SK-N-SH (cell line): ENCODE results near the gene UQCRHL. TPM values are rescaled to one million over a fixed set of nuclear protein-coding genes. Genes with fewer than 3 reads are reported as not detected.

Experiments
- CTCF ChIA-PET: fragments of 300-600, 350-600 bp; formaldehyde crosslinking; extraction: SDS; loops from one replicate; lab custom pipeline; 2021; lab: Yijun Ruan, JAX
- POLR2A ChIA-PET: fragments of 350-600 bp; sonication (Branson Sonifier 250); formaldehyde crosslinking; extraction: SDS; loops from one replicate; lab custom pipeline; 2020; ENCODE audit warnings: antibody characterized with exemption, inconsistent platforms; lab: Yijun Ruan, JAX
- DNase-seq: peaks from one replicate; pipeline ENCODE4 v3.0.0; 2012
- H2AFZ ChIP-seq: fragments of 200-600 bp; sonication (generic); 2 replicates; pipeline ENCODE4 v1.8.1; 2016; ENCODE audit warnings: antibody characterized with exemption, mild to moderate bottlenecking, low read depth
- H3F3A ChIP-seq: fragments of 200-600 bp; sonication (generic); replicated peaks from 2 replicates; pipeline ENCODE3; 2016; ENCODE audit warnings: antibody characterized with exemption, mild to moderate bottlenecking; ENCODE audit not compliant: insufficient read depth
- H3K27ac ChIP-seq, 2 experiments: fragments of 200-500 bp in 1 of 2; fragments of 200-600 bp in 1 of 2; sonication (Bioruptor generic) in 1 of 2; sonication (generic), shearing (Covaris generic) in 1 of 2; 2 replicates each; pipeline versions ENCODE4 v1.5.1 to v1.6.1; 2014 to 2016; ENCODE audit warnings: low read depth in 2 of 2, inconsistent platforms in 1 of 2, low read length in 1 of 2, mild to moderate bottlenecking in 1 of 2, mixed read lengths in 1 of 2
- H3K27me3 ChIP-seq: fragments of 200-600 bp; sonication (generic), shearing (Covaris generic); 2 replicates; pipeline ENCODE4 v1.6.1; 2016; ENCODE audit warnings: mixed run types; ENCODE audit not compliant: insufficient read depth
- H3K36me3 ChIP-seq, 2 experiments: fragments of 200-500 bp in 1 of 2; fragments of 200-600 bp in 1 of 2; sonication (Bioruptor generic) in 1 of 2; sonication (generic) in 1 of 2; replicated peaks in 1 of 2; 2 replicates each; pipeline versions ENCODE3 to v1.5.1; 2014 to 2016; ENCODE audit warnings: low read length in 1 of 2, mild to moderate bottlenecking in 1 of 2; ENCODE audit not compliant: insufficient read depth in 2 of 2, control insufficient read depth in 1 of 2
- H3K4me1 ChIP-seq, 2 experiments: fragments of 200-500 bp in 1 of 2; fragments of 200-600 bp in 1 of 2; sonication (Bioruptor generic) in 1 of 2; sonication (generic), shearing (Covaris generic) in 1 of 2; 2 replicates each; pipeline versions ENCODE4 v1.5.1 to v1.6.1; 2014 to 2016; ENCODE audit warnings: low read depth in 1 of 2, low read length in 1 of 2, mixed run types in 1 of 2; ENCODE audit not compliant: insufficient read depth in 2 of 2, control insufficient read depth in 1 of 2
- H3K4me2 ChIP-seq: fragments of 200-600 bp; sonication (generic), shearing (Covaris generic); 2 replicates; pipeline ENCODE4 v1.6.1; 2017; ENCODE audit warnings: mixed run types
- H3K4me3 ChIP-seq, 2 experiments: fragments of 200-500 bp in 1 of 2; fragments of 200-600 bp in 1 of 2; sonication (Bioruptor generic) in 1 of 2; sonication (generic), shearing (Covaris generic) in 1 of 2; 2 replicates each; pipeline versions ENCODE4 v1.5.1 to v1.8.1; 2014 to 2016; ENCODE audit warnings: low read depth in 2 of 2, inconsistent platforms in 1 of 2, low read length in 1 of 2, mild to moderate bottlenecking in 1 of 2, mixed read lengths in 1 of 2, moderate library complexity in 1 of 2
- H3K79me2 ChIP-seq: fragments of 200-600 bp; sonication (generic); 2 replicates; pipeline ENCODE4 v1.8.1; 2017; ENCODE audit warnings: mild to moderate bottlenecking; ENCODE audit not compliant: insufficient read depth
- H3K9ac ChIP-seq: fragments of 200-600 bp; sonication (generic); 2 replicates; pipeline ENCODE4 v1.6.1; 2017; ENCODE audit warnings: mixed run types
- H3K9me2 ChIP-seq: fragments of 200-600 bp; sonication (generic); 2 replicates; pipeline ENCODE4 v1.6.1; 2017; ENCODE audit warnings: mixed run types
- H3K9me3 ChIP-seq: fragments of 200-600 bp; sonication (generic); 2 replicates; pipeline ENCODE4 v1.6.1; 2017; ENCODE audit warnings: mixed run types, mild to moderate bottlenecking, moderate library complexity
- H4K20me1 ChIP-seq: fragments of 200-600 bp; sonication (generic); 2 replicates; pipeline ENCODE4 v1.6.1; 2017; ENCODE audit warnings: mild to moderate bottlenecking, mixed run types; ENCODE audit not compliant: insufficient read depth
- CHD2 ChIP-seq: fragments of 150-350 bp; IDR thresholded peaks from 2 replicates; pipeline ENCODE4 v1.6.1; 2018; ENCODE audit warnings: low read length; ENCODE audit not compliant: partially characterized antibody
- ELF1 ChIP-seq: IDR thresholded peaks from 2 replicates; pipeline ENCODE4 v1.4.0; 2012
- EZH2phosphoT487 ChIP-seq: fragments of 200-600 bp; sonication (generic); IDR thresholded peaks from 2 replicates; pipeline ENCODE4 v1.6.1; 2017; ENCODE audit warnings: low read depth, mixed run types, mild to moderate bottlenecking, antibody characterized with exemption, moderate library complexity, borderline replicate concordance
- FOSL2 ChIP-seq: IDR thresholded peaks from 2 replicates; pipeline ENCODE4 v1.4.0; 2012; ENCODE audit warnings: low read depth, mild to moderate bottlenecking, moderate library complexity, borderline replicate concordance
- GABPA ChIP-seq: IDR thresholded peaks from 2 replicates; pipeline ENCODE4 v1.4.0; 2012; ENCODE audit warnings: low read depth, mild to moderate bottlenecking
- GATA2 ChIP-seq: sonication (generic); formaldehyde crosslinking; IDR thresholded peaks from 2 replicates; pipeline ENCODE4 v1.5.0; 2020; ENCODE audit warnings: mild to moderate bottlenecking, missing genetic modification reagents
- JUND ChIP-seq: IDR thresholded peaks from 2 replicates; pipeline ENCODE4 v1.4.0; 2012
- MXI1 ChIP-seq: IDR thresholded peaks from 2 replicates; pipeline ENCODE4 v1.6.1; 2012; ENCODE audit warnings: mild to moderate bottlenecking, low read depth, low read length, improper control_type of control experiment
- POLR2AphosphoS5 ChIP-seq: IDR thresholded peaks from 2 replicates; pipeline ENCODE4 v1.6.1; 2012; ENCODE audit warnings: low read depth, low read length
- RAD21 ChIP-seq: IDR thresholded peaks from 2 replicates; pipeline ENCODE4 v1.6.1; 2012; ENCODE audit warnings: mild to moderate bottlenecking, low read length
- RCOR1 ChIP-seq: fragments of 150-350 bp; IDR thresholded peaks from 2 replicates; pipeline ENCODE4 v1.6.1; 2017; ENCODE audit warnings: antibody characterized with exemption, low read length
- SMC3 ChIP-seq: IDR thresholded peaks from 2 replicates; pipeline ENCODE4 v1.6.1; 2012; ENCODE audit warnings: low read depth, low read length, improper control_type of control experiment
- TAF1 ChIP-seq: IDR thresholded peaks from 2 replicates; pipeline ENCODE4 v1.6.1; 2012; ENCODE audit warnings: low read depth, mild to moderate bottlenecking, low read length, moderate library complexity, borderline replicate concordance
- TCF12 ChIP-seq: IDR thresholded peaks from 2 replicates; pipeline ENCODE4 v1.4.0; 2012
- USF2 ChIP-seq: fragments of 150-350 bp; IDR thresholded peaks from 2 replicates; pipeline ENCODE4 v1.6.1; 2017; ENCODE audit warnings: antibody characterized with exemption, low read length, low read depth, borderline replicate concordance
- YY1 ChIP-seq: IDR thresholded peaks from 2 replicates; pipeline ENCODE4 v1.4.0; 2012; ENCODE audit warnings: low read depth, mild to moderate bottlenecking
- WGBS: methylation state at CpG from one replicate; pipeline ENCODE4 v1.1.6; 2017; ENCODE audit warnings: low lambda C conversion rate; 5-methylcytosine and 5-hydroxymethylcytosine counted together
- polyA plus RNA-seq, 3 experiments: library from polyadenylated mRNA; depleted of rRNA; stranded (reverse); fragments of >200 nt; gene quantifications; 2 replicates each; pipeline ENCODE4 v1.2.3, GENCODE V29; 2012
- TF ChIP-seq, protein P1 (sequence below): IDR thresholded peaks from 2 replicates; pipeline ENCODE4 v1.4.0; 2012; ENCODE audit warnings: low read depth, borderline replicate concordance
- TF ChIP-seq, protein P2 (sequence below): fragments of 150-350 bp; IDR thresholded peaks from 2 replicates; pipeline ENCODE4 v1.6.1; 2016; ENCODE audit warnings: mild to moderate bottlenecking, low read depth, low read length
- TF ChIP-seq, protein P3 (sequence below): IDR thresholded peaks from 2 replicates; pipeline ENCODE4; 2012
- TF ChIP-seq, protein P4 (sequence below): IDR thresholded peaks from 2 replicates; pipeline ENCODE4 v1.4.0; 2012; ENCODE audit warnings: low read depth

Gene UQCRHL
- polyA plus RNA-seq, 1 of the 3 experiments (the other 2 are of a cell fraction), result 2.8 TPM

- H2AFZ ChIP-seq, result no peak overlapping the region
- no peaks in the 10 kb centered on the region for H3F3A ChIP-seq
- WGBS, result 100% methylated on average over 5 of the region's 5 CpGs
- peaks cover 42 to 45% of the 10 kb centered on the region in 2 experiments for H3K36me3 ChIP-seq
- CTCF ChIA-PET, result interaction anchor here (2.4 to 4.5 kb wide), 2 partner anchors 11 to 24 kb away, joined by 5 to 17 read pairs; no protein-coding TSS in a partner anchor
- H3K79me2 ChIP-seq, result peaks cover 39% of the 10 kb centered on the region
- no peaks in the 10 kb centered on the region; a peak in 1 of 4 replicates for H3K4me1 ChIP-seq
- H4K20me1 ChIP-seq, result peaks cover 21% of the 10 kb centered on the region
- H3K9me3 ChIP-seq, result no peaks in the 10 kb centered on the region
- no peak overlapping the region for H3K9ac ChIP-seq
- H3K4me3 ChIP-seq, result no peak overlapping the region
- no peak overlapping the region for H3K27ac ChIP-seq
- POLR2A ChIA-PET, result no interaction called here
- TF ChIP-seq EZH2phosphoT487 (no peak), USF2 (no peak)
- TF ChIP-seq, all 33 proteins: peak for 0
- Histone ChIP-seq H3K27me3 (no peaks in the 10 kb centered on the region), H3K9me2 (no peaks in the 10 kb centered on the region), H3K4me2 (no peak overlapping the region)
- no peak for DNase-seq
These were observed 39.5 kb downstream of the UQCRHL start for GRCh38 chr1:15767941-15768340.

- ChIA-PET CTCF (interaction anchor here (0.6 to 4.5 kb wide), 4 partner anchors 24 to 243 kb away, joined by 3 to 17 read pairs (median 6); no protein-coding TSS in a partner anchor), POLR2A (interaction anchor here (0.6 kb wide), 1 partner anchor 34 kb away, joined by 5 read pairs; no protein-coding TSS in a partner anchor)
- Histone ChIP-seq H3K27ac (peak overlapping the region in 1 of 2 experiments; percentile 46; a peak in 2 of 4 replicates), H3K4me3 (no peak overlapping the region), H3K79me2 (peaks cover 62% of the 10 kb centered on the region), H3F3A (peaks cover 18% of the 10 kb centered on the region), H3K4me1 (peaks cover 10 to 16% of the 10 kb centered on the region in 2 experiments; a peak in 3 of 4 replicates), H3K9me2 (no peaks in the 10 kb centered on the region), H2AFZ (no peak overlapping the region), H3K4me2 (no peak overlapping the region), H3K36me3 (peaks cover 29% of the 10 kb centered on the region in 2 experiments), H4K20me1 (peaks cover 34% of the 10 kb centered on the region), H3K9me3 (no peaks in the 10 kb centered on the region), H3K9ac (no peak overlapping the region), H3K27me3 (no peaks in the 10 kb centered on the region)
- 80% methylated on average over 14 of the region's 20 CpGs for WGBS
- no peak for DNase-seq
- TF ChIP-seq POLR2AphosphoS5 (no peak), MXI1 (no peak), ELF1 (no peak), YY1 (no peak), RAD21 (no peak), RCOR1 (no peak), GABPA (no peak), USF2 (no peak), TAF1 (no peak), GATA2 (CRISPR knock-in tag) (no peak), JUND (no peak), TCF12 (no peak), CHD2 (no peak), FOSL2 (no peak; the same call in 1 of the 2 replicates), SMC3 (no peak)
- TF ChIP-seq, protein P1, sequence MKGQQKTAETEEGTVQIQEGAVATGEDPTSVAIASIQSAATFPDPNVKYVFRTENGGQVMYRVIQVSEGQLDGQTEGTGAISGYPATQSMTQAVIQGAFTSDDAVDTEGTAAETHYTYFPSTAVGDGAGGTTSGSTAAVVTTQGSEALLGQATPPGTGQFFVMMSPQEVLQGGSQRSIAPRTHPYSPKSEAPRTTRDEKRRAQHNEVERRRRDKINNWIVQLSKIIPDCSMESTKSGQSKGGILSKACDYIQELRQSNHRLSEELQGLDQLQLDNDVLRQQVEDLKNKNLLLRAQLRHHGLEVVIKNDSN, result no peak
- TF ChIP-seq, protein P2, sequence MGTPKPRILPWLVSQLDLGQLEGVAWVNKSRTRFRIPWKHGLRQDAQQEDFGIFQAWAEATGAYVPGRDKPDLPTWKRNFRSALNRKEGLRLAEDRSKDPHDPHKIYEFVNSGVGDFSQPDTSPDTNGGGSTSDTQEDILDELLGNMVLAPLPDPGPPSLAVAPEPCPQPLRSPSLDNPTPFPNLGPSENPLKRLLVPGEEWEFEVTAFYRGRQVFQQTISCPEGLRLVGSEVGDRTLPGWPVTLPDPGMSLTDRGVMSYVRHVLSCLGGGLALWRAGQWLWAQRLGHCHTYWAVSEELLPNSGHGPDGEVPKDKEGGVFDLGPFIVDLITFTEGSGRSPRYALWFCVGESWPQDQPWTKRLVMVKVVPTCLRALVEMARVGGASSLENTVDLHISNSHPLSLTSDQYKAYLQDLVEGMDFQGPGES, result no peak
- TF ChIP-seq, protein P3, sequence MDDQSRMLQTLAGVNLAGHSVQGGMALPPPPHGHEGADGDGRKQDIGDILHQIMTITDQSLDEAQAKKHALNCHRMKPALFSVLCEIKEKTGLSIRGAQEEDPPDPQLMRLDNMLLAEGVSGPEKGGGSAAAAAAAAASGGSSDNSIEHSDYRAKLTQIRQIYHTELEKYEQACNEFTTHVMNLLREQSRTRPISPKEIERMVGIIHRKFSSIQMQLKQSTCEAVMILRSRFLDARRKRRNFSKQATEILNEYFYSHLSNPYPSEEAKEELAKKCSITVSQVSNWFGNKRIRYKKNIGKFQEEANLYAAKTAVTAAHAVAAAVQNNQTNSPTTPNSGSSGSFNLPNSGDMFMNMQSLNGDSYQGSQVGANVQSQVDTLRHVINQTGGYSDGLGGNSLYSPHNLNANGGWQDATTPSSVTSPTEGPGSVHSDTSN, result no peak
- TF ChIP-seq, protein P4, sequence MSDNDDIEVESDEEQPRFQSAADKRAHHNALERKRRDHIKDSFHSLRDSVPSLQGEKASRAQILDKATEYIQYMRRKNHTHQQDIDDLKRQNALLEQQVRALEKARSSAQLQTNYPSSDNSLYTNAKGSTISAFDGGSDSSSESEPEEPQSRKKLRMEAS, result no peak
These were observed 41.8 kb downstream of the UQCRHL start for GRCh38 chr1:15765495-15766194.
